ENCODE data around the gene HTR3D. TPM values are rescaled to one million over a fixed set of nuclear protein-coding genes. Genes with fewer than 3 reads are reported as not detected.

The HTR3D gene
- total RNA-seq, 1 experiment from 2014 or later = not detected

- Histone ChIP-seq H3K27ac (ENCODE audit: low read depth, low read length) (no peak overlapping the region), H3K9me2 (ENCODE audit: insufficient read depth) (no peaks in the 10 kb centered on the region), H3K4me1 (ENCODE audit: control insufficient read depth in 1 of 2, insufficient read depth in 2 of 2, low read length in 2 of 2) (no peaks in the 10 kb centered on the region), H3K9ac (ENCODE audit: low read length) (no peak overlapping the region), H3K4me3 (replicated peaks in 1 of 2; ENCODE audit: low read depth in 1 of 2, low read length in 2 of 2) (no peak overlapping the region), H3K36me3 (ENCODE audit: control insufficient read depth in 1 of 2, insufficient read depth in 2 of 2, low read length in 2 of 2) (no peaks in the 10 kb centered on the region), H3K79me2 (ENCODE audit: insufficient read depth, low read length) (no peaks in the 10 kb centered on the region), H2AFZ (ENCODE audit: low read depth, low read length, poor library complexity, severe bottlenecking) (no peak overlapping the region), H3K9me3 (ENCODE audit: control insufficient read depth in 1 of 2, insufficient read depth in 1 of 2, low read depth in 1 of 2, low read length in 2 of 2) (no peaks in the 10 kb centered on the region), H3K27me3 (ENCODE audit: insufficient read depth, low read length) (peaks cover 4% of the 10 kb centered on the region; the same call in 1 of the 2 replicates), H3K4me2 (ENCODE audit: low read length) (no peak overlapping the region), H4K20me1 (ENCODE audit: insufficient read depth) (no peaks in the 10 kb centered on the region)
- ChIA-PET RAD21 (ENCODE audit: low non-redundant PET in 1 of 2, low total read pairs in 2 of 2, uncharacterized antibody in 2 of 2, unreplicated experiment in 2 of 2) (no interaction called here), CTCF (interaction anchor here (1.0 to 1.2 kb wide), 3 partner anchors 70 to 249 kb away, joined by 3 to 4 read pairs (median 4); no protein-coding TSS in a partner anchor), POLR2A (no interaction called here)
- no TSS peak for BruUV-seq (replicated peaks)
- TF ChIP-seq CTCF (IDR thresholded peaks at IDR 0.05 in 2 of 3, conservative IDR thresholded peaks at IDR 0.05 in 1 of 3; ENCODE audit: borderline replicate concordance in 1 of 3, insufficient read depth in 1 of 3, low read depth in 2 of 3, low read length in 2 of 3) = peak; percentile 54 to 70 (median 63); a peak in 5 of 6 replicates
- peak; percentile 76 for TF ChIP-seq RAD21 (IDR thresholded peaks at IDR 0.05; ENCODE audit: low read depth)
- no peak for TF ChIP-seq ZBTB33 (IDR thresholded peaks at IDR 0.05; ENCODE audit: extremely low read depth, insufficient replicate concordance, low read length)
- peak; percentile 92 for ATAC-seq
- intact Hi-C loops (cut with micrococcal nuclease) = loop anchor here (5.0 kb wide), 1 partner anchor 247 kb away; no protein-coding TSS in a partner anchor
- peak; percentile 26 for DNase-seq (ENCODE audit: low read depth, low spot score)
Observed at GRCh38 chr3:184040010-184040409, 8.5 kb downstream of the HTR3D start.

GRCh38 chr3:184042617-184043016 lies 11.1 kb downstream of the HTR3D start:
- no peaks in the 10 kb centered on the region for H3K27me3 ChIP-seq (ENCODE audit: insufficient read depth, low read length)
- H3K9me3 ChIP-seq (ENCODE audit: control insufficient read depth in 1 of 2, insufficient read depth in 1 of 2, low read depth in 1 of 2, low read length in 2 of 2) = no peaks in the 10 kb centered on the region
- no peak overlapping the region for H3K27ac ChIP-seq (ENCODE audit: low read depth, low read length)
- H3K4me3 ChIP-seq (replicated peaks in 1 of 2; ENCODE audit: low read depth in 1 of 2, low read length in 2 of 2) = no peak overlapping the region
- no peaks in the 10 kb centered on the region for H4K20me1 ChIP-seq (ENCODE audit: insufficient read depth)
- H3K9ac ChIP-seq (ENCODE audit: low read length) = no peak overlapping the region
- no peaks in the 10 kb centered on the region for H3K36me3 ChIP-seq (ENCODE audit: control insufficient read depth in 1 of 2, insufficient read depth in 2 of 2, low read length in 2 of 2)
- ATAC-seq (no peak), DNase-seq (ENCODE audit: low read depth, low spot score) (no peak)
- H3K4me1 ChIP-seq (ENCODE audit: control insufficient read depth in 1 of 2, insufficient read depth in 2 of 2, low read length in 2 of 2) = no peaks in the 10 kb centered on the region
- no peak overlapping the region for H3K4me2 ChIP-seq (ENCODE audit: low read length)
- H3K79me2 ChIP-seq (ENCODE audit: insufficient read depth, low read length) = no peaks in the 10 kb centered on the region
- H2AFZ ChIP-seq (ENCODE audit: low read depth, low read length, poor library complexity, severe bottlenecking) = no peak overlapping the region
- CTCF ChIA-PET = no interaction called here
- no peaks in the 10 kb centered on the region for H3K9me2 ChIP-seq (ENCODE audit: insufficient read depth)
- intact Hi-C loops (cut with micrococcal nuclease) = loop anchor here (5.0 kb wide), 1 partner anchor 245 kb away; no protein-coding TSS in a partner anchor
- RAD21 ChIA-PET (ENCODE audit: low non-redundant PET in 1 of 2, low total read pairs in 2 of 2, uncharacterized antibody in 2 of 2, unreplicated experiment in 2 of 2) = interaction anchor here in 1 of 2 experiments (0.7 kb wide), 1 partner anchor 147 kb away, joined by 4 read pairs; no protein-coding TSS in a partner anchor
- no TSS peak for BruUV-seq (replicated peaks)
- POLR2A ChIA-PET = no interaction called here
- TF ChIP-seq ZFX (IDR thresholded peaks at IDR 0.05) (no peak), POLR2AphosphoS5 (IDR thresholded peaks at IDR 0.05; ENCODE audit: low read depth, low read length) (no peak), CEBPB (IDR thresholded peaks at IDR 0.05; ENCODE audit: low read depth) (no peak), SP1 (IDR thresholded peaks at IDR 0.05; ENCODE audit: low read depth) (no peak), TCF7L2 (IDR thresholded peaks at IDR 0.05; ENCODE audit: borderline replicate concordance, extremely low read depth, insufficient read depth, insufficient read length) (no peak), EZH2phosphoT487 (IDR thresholded peaks at IDR 0.05; ENCODE audit: borderline replicate concordance) (no peak), MAX (IDR thresholded peaks at IDR 0.05) (no peak), RAD21 (IDR thresholded peaks at IDR 0.05; ENCODE audit: low read depth) (no peak), ELF1 (IDR thresholded peaks at IDR 0.05; ENCODE audit: borderline replicate concordance, low read depth) (no peak), POLR2A (IDR thresholded peaks at IDR 0.05; ENCODE audit: borderline replicate concordance, extremely low read depth, insufficient read depth, insufficient read length) (no peak), EZH2 (IDR thresholded peaks at IDR 0.05) (no peak), ZBTB33 (IDR thresholded peaks at IDR 0.05; ENCODE audit: extremely low read depth, insufficient replicate concordance, low read length) (no peak), JUND (IDR thresholded peaks at IDR 0.05) (no peak)

Data from HCT116 (cell line).